AG10803 (cell line): ENCODE measurements around the gene EFCAB12.
"Not testable (repeated sequence)": the region's sequence is repeated elsewhere in the genome, so short reads cannot be mapped to it uniquely, and the experiment has no call there.

ENCODE experiments used
- DNase-seq: peaks from one replicate; pipeline ENCODE4 v3.0.0; 2010; ENCODE audit warnings: low read depth
- H3K4me3 ChIP-seq: 2 replicates; pipeline ENCODE4 v1.5.1; 2011; ENCODE audit warnings: mild to moderate bottlenecking, low read length, control low read depth
- CTCF ChIP-seq: conservative IDR thresholded peaks from 2 replicates; pipeline ENCODE4 v1.5.1; 2011; ENCODE audit warnings: mild to moderate bottlenecking, low read length, control low read depth, inconsistent platforms

Gene EFCAB12

GRCh38 chr3:129393271-129393670 lies 35.2 kb downstream of the EFCAB12 start:
- no peak for TF ChIP-seq CTCF
- no peak overlapping the region for H3K4me3 ChIP-seq
- no peak for DNase-seq

GRCh38 chr3:129392106-129392887 lies 36.1 kb downstream of the EFCAB12 start:
- DNase-seq, H3K4me3 ChIP-seq: not testable (repeated sequence)

GRCh38 chr3:129391583-129391982 lies 36.9 kb downstream of the EFCAB12 start:
- not testable (repeated sequence) for DNase-seq, H3K4me3 ChIP-seq

GRCh38 chr3:129389572-129389937 lies 38.9 kb downstream of the EFCAB12 start:
- no peak overlapping the region for H3K4me3 ChIP-seq
- no peak for DNase-seq
- TF ChIP-seq CTCF: no peak

- peak; percentile 72 for DNase-seq
- H3K4me3 ChIP-seq: not testable (repeated sequence)
Observed at GRCh38 chr3:129388791-129389571, 39.5 kb downstream of the EFCAB12 start.

GRCh38 chr3:129387487-129387886 lies 40.9 kb downstream of the EFCAB12 start:
- no peak for DNase-seq
- no peak overlapping the region for H3K4me3 ChIP-seq
- TF ChIP-seq CTCF: no peak

GRCh38 chr3:129386984-129387383 lies 41.5 kb downstream of the EFCAB12 start:
- TF ChIP-seq CTCF: no peak
- no peak for DNase-seq
- no peak overlapping the region for H3K4me3 ChIP-seq

GRCh38 chr3:129385507-129385906 lies 42.9 kb downstream of the EFCAB12 start:
- DNase-seq, H3K4me3 ChIP-seq: not testable (repeated sequence)

GRCh38 chr3:129384594-129385323 lies 43.7 kb downstream of the EFCAB12 start:
- DNase-seq: no peak
- H3K4me3 ChIP-seq: no peak overlapping the region
- TF ChIP-seq CTCF: no peak

- H3K4me3 ChIP-seq, DNase-seq: not testable (repeated sequence)
Observed at GRCh38 chr3:129384103-129384502, 44.3 kb downstream of the EFCAB12 start.
